Measurements from ENCODE around the gene FRRS1L. TPM values are rescaled to one million over a fixed set of nuclear protein-coding genes. Genes with fewer than 3 reads are reported as not detected.

Gene FRRS1L
- total RNA-seq, 6 donors from 2014 or later: 0.06 to 0.13 (median 0.10) TPM; not detected in 3

DNA sequence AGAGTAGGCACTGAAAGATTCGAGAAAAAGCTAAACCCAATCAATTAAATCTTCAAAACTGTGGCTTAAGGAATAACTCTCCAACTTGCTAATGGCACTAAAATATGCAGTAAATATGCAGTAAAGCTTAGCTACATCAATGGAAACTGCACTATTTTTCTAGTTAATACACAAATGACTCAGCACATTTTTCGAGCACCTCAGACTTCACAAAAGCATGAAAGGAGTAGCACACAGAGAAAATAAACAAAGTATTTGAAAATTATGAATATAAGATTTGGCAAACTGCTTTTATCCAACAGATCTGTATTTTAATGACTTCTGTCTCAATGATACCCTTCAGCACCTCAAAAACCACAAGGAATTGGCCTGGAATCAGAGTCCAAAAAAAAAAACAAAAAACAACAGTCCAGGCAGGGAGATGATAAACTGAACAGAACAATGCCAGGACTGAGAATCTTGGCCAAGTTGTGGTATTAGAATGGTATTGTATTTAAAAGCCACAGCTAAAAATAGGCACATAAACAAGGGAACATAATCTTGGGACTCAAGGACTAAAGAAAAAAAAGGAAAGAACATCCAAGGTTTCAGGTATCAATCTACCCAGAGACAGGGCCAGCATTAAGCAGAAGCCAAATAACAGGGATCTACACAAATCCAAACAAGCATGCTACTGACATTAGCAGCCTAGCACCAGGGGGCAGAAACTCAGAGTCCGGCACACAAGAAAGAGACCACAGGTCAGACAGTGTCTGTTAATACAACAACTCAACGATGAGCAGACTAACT, 68.7 kb downstream of the FRRS1L start:
- Histone ChIP-seq H3K9me3 (no peaks in the 10 kb centered on the region), H3K27ac (peak overlapping the region; percentile 2 to 71 (median 34)), H3K27me3 (no peaks in the 10 kb centered on the region), H3K4me1 (peaks cover 53 to 82% (median 66%) of the 10 kb centered on the region in 4 donors), H3K4me3 (no peak overlapping the region), H3K36me3 (peaks cover 0 to 9% (median 1%) of the 10 kb centered on the region in 4 donors)
- WGBS, 2 donors: 33% methylated on average over 4 of the region's 4 CpGs
- no peak for TF ChIP-seq EP300 (IDR thresholded peaks at IDR 0.05)
- TF ChIP-seq, protein P1, sequence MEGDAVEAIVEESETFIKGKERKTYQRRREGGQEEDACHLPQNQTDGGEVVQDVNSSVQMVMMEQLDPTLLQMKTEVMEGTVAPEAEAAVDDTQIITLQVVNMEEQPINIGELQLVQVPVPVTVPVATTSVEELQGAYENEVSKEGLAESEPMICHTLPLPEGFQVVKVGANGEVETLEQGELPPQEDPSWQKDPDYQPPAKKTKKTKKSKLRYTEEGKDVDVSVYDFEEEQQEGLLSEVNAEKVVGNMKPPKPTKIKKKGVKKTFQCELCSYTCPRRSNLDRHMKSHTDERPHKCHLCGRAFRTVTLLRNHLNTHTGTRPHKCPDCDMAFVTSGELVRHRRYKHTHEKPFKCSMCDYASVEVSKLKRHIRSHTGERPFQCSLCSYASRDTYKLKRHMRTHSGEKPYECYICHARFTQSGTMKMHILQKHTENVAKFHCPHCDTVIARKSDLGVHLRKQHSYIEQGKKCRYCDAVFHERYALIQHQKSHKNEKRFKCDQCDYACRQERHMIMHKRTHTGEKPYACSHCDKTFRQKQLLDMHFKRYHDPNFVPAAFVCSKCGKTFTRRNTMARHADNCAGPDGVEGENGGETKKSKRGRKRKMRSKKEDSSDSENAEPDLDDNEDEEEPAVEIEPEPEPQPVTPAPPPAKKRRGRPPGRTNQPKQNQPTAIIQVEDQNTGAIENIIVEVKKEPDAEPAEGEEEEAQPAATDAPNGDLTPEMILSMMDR (IDR thresholded peaks at IDR 0.05): peak in 1 of 6 experiments; percentile 9
- DNase-seq (no peak), ATAC-seq (ENCODE audit: low FRiP score in 2 of 2) (peak in 1 of 2 donors; percentile 60)

DNA sequence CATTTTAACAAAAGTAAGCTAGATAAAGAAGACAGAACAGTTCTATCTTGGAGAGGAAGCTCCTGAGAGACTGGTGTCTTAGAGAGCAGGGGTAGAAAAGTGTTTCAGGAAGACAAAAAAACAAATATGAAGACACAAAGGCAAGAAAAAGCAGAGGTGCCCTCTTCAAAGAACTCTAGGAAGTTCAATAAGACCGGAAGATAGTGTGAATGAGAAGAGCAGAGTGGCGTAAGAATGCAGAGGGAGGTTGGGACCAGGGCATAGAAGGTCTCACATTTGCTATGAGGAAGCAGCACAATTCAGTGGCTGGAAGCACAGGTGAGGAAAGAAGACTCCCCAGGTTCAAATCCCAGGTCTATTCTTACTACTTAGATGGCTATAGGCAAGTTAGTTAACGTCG, 69.9 kb downstream of the FRRS1L start:
- ATAC-seq (ENCODE audit: low FRiP score in 2 of 2) (no peak), DNase-seq (no peak)
- H3K4me1 ChIP-seq: peaks cover 50 to 76% (median 66%) of the 10 kb centered on the region in 4 donors
- H3K27me3 ChIP-seq: no peaks in the 10 kb centered on the region
- no peak overlapping the region for H3K4me3 ChIP-seq
- WGBS, 2 donors: 89 to 91% methylated on average over 4 of the region's 4 CpGs
- no peak for TF ChIP-seq POLR2AphosphoS5 (IDR thresholded peaks at IDR 0.05)
- TF ChIP-seq, protein P1 (IDR thresholded peaks at IDR 0.05): no peak
- no peak for TF ChIP-seq POLR2A (IDR thresholded peaks at IDR 0.05)
- no peak for TF ChIP-seq EP300 (IDR thresholded peaks at IDR 0.05)
- H3K36me3 ChIP-seq: peaks cover 0 to 21% (median 7%) of the 10 kb centered on the region in 4 donors
- no peaks in the 10 kb centered on the region for H3K9me3 ChIP-seq
- H3K27ac ChIP-seq: peak overlapping the region in 3 of 4 donors; percentile 0 to 71 (median 46)

DNA sequence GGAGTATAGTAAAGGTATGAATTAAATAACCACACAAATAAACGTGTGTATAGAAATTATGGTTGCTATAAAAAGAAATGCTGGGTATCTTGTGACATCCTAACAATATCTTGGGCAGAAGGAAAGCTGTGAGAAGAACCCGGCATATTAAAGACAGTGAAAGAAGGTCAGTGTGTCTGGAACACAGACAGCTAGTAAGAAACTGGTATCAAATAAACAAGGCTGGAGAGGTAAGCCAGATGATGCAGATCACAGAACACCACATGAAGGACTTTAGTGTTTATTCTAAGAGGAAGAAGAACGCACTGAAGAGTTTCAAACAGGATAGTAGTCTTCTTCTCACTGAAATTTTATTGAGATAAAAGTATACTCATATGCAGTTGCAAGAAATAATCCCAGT, 71.7 kb downstream of the FRRS1L start:
- no peak overlapping the region for H3K27ac ChIP-seq
- TF ChIP-seq EP300 (IDR thresholded peaks at IDR 0.05) (no peak), POLR2A (IDR thresholded peaks at IDR 0.05) (no peak), POLR2AphosphoS5 (IDR thresholded peaks at IDR 0.05) (no peak)
- TF ChIP-seq, protein P1 (IDR thresholded peaks at IDR 0.05): no peak
- peaks cover 32 to 58% (median 49%) of the 10 kb centered on the region in 4 donors for H3K4me1 ChIP-seq
- 64% methylated on average over 3 of the region's 3 CpGs for WGBS, 2 donors
- no peaks in the 10 kb centered on the region for H3K9me3 ChIP-seq
- H3K27me3 ChIP-seq: no peaks in the 10 kb centered on the region
- DNase-seq (no peak), ATAC-seq (ENCODE audit: low FRiP score in 2 of 2) (no peak)
- no peak overlapping the region for H3K4me3 ChIP-seq
- H3K36me3 ChIP-seq: peaks cover under 1 to 33% (median 18%) of the 10 kb centered on the region in 4 donors

DNA sequence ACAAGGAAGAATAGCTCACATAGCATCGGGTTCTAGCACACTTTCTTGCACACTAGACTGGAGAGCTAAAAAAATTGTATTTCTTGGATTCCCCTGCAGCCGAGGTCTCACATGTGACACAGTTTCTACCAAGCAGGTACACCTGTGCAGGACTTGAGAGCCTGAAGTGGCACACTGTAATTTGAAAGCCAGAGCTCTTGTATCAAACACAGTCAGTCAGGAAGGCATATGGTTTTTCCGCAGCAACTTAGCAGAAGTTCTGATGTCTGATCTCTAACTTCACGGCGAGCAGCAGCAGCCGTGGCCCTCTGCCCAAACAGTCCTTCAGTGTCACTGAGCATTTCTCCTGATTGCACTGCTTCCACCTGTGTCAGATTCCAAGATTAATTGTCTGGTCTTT, 72.8 kb downstream of the FRRS1L start:
- ATAC-seq (ENCODE audit: low FRiP score in 2 of 2): peak in 1 of 2 donors; percentile 19
- no peaks in the 10 kb centered on the region for H3K27me3 ChIP-seq
- no peak for TF ChIP-seq POLR2AphosphoS5 (IDR thresholded peaks at IDR 0.05)
- no peak for TF ChIP-seq POLR2A (IDR thresholded peaks at IDR 0.05)
- TF ChIP-seq EP300 (IDR thresholded peaks at IDR 0.05): no peak
- TF ChIP-seq, protein P1 (IDR thresholded peaks at IDR 0.05): no peak
- WGBS, 2 donors: 58 to 72% methylated on average over 6 of the region's 6 CpGs
- H3K4me3 ChIP-seq: no peak overlapping the region
- H3K9me3 ChIP-seq: no peaks in the 10 kb centered on the region
- no peak for DNase-seq
- no peak overlapping the region for H3K27ac ChIP-seq
- H3K36me3 ChIP-seq: peaks cover 3 to 44% (median 27%) of the 10 kb centered on the region in 4 donors
- peaks cover 25 to 47% (median 42%) of the 10 kb centered on the region in 4 donors for H3K4me1 ChIP-seq
